GM18507 (cell line): Measurements from ENCODE around the gene ZBTB7C.

Experiments
- DNase-seq: peaks from one replicate; pipeline ENCODE4 v3.0.0; 2011; ENCODE audit warnings: low read depth; ENCODE audit not compliant: insufficient read length; ENCODE audit errors: extremely low spot score
- FAIRE-seq: peaks from 2 replicates; lab custom pipeline; 2011; peaks lifted over from hg19 to GRCh38; lab: Jason Lieb, UNC

ZBTB7C gene

DNA sequence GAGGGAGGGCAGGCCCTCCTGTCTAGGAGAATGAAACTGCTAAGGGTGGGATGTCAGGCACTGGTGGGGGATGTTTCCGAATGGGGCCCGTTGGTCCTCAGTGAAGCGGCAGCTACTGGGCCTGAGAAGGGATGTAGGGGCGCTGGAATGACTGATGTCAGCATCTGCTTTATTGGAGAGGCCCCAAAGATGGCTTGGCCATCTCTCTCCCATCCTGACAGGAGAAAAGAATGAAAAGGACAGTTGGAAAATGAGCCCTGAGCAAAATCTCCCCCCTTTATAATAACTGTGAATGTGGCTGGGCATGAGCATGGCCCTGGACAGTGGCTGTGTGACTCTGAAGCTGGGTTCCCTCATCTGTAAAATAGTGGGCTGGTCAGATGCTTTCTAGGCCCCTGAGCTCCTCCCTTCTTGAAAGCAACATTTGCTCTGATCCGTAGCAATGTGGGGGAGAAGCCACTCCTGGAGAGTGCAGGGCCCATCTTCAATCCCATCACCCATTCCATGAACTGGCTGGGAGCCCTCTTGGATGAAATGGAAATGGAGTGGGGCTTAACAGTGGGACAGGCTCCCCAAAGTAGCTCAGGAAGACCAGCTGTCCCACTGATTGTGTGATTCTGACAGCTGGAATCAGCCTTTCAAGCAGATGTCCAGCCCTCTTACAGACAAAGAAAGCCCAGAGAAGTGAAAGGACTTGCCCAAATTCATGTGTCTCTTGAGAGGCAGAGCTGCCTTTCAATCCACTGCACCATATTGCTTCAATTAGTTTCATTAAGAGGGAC lies 246.0 kb downstream of the ZBTB7C start:
- DNase-seq (no peak), FAIRE-seq (no peak)

DNA sequence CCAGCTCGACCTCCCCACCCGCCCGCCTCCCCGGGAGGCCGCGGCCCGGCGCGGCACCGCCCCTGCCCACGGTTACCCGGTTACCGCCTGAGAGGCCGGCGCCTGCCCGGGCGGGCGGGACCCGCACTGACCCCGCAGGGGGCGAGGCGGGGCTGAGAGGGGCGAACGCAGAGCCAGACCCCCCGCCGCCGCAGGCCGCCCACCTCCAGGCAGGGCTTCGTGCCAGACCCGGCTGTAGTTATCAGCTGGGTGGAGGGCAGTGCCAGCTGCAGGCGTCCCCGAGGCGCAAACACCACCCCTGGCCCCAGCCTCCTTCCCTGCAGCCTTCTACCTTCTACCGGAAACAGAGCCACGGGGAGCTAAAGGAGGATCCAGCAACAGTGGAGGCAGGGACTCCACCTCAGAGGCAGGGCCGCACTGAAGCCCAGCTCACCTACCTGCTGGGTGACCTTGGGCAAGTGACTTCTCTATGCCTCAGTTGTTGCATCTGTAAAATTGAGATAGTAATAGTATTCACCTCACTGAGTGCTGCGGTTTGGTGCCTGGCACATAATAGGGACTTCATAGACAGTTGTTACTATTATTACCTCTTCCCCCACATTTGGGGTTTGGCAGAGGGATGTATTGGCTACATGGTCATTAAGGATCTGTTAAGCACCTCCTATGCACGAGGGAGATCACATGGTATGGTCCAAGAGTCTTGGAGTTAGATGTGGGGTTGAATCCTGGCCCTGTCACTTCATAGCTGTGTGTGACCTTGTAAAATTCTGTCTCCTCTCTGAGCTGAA lies 247.1 kb downstream of the ZBTB7C start:
- FAIRE-seq (no peak), DNase-seq (no peak)

GRCh38 chr18:48161191-48161910 lies 247.8 kb downstream of the ZBTB7C start:
- peak; percentile 56 for DNase-seq
- no peak for FAIRE-seq

GRCh38 chr18:48160622-48161021 lies 248.6 kb downstream of the ZBTB7C start:
- FAIRE-seq (no peak), DNase-seq (no peak)

DNA sequence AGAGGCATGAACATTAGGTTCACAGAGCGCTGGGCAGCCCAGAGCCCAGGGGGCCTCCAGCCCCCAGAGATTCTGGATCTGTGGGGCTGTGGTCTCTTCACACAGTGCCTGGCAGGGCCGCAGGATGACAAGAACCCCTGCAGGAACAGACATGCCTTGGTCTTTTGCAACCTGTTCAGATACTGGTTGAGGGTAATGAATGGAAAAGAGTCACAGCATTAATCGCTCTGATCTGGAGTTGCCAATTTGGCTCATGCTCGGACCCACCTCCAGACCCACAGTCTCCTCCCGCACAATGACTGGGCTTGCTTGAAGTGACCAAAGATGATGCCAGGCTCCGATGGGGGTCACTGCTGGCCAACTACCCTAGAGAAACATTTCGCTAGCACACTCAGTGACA lies 249.4 kb downstream of the ZBTB7C start:
- DNase-seq (no peak), FAIRE-seq (no peak)

GRCh38 chr18:48158721-48159120 lies 250.5 kb downstream of the ZBTB7C start:
- DNase-seq (no peak), FAIRE-seq (no peak)

DNA sequence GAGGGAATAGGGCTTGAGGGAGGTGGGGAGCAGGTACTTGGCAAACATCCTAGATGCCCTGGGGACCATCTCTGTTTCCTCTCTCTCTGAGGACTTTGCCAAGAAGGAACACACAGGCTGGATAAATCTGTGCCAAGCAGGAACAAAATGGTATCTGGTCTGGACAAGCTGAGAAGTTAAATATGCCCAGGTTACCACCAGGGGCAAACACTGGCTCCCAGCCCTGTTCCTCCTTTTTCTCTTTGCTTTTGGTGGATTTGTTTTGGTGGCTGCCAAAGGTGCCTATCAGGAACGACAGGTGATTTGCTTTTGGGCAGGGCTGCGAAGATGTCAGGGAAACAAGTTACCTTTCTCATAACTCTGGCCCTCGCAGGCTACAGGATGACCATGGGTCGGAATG lies 251.2 kb downstream of the ZBTB7C start:
- FAIRE-seq, result no peak
- DNase-seq, result no peak

- DNase-seq (no peak), FAIRE-seq (no peak)
Measured at GRCh38 chr18:48155856-48156255, 253.3 kb downstream of the ZBTB7C start.

DNA sequence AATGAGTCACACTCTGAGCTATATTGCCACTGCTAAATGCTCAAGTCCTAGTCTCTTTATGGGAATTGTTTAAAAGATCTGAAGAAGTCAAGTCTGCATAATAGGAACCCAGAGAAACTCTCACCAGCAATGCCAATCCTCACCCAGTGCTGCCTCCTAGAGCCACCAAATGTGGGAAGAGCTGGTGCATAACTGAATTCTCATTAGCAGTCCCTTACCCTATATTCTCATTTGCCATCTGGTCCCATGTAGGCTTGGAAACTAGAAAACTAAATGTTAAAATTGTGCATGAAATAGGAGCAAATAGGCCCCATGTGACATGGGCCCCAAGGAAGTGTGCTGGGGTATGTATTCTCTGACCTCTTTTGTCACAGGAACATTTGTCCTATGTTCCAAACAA lies 254.4 kb downstream of the ZBTB7C start:
- DNase-seq, result no peak
- no peak for FAIRE-seq

DNA sequence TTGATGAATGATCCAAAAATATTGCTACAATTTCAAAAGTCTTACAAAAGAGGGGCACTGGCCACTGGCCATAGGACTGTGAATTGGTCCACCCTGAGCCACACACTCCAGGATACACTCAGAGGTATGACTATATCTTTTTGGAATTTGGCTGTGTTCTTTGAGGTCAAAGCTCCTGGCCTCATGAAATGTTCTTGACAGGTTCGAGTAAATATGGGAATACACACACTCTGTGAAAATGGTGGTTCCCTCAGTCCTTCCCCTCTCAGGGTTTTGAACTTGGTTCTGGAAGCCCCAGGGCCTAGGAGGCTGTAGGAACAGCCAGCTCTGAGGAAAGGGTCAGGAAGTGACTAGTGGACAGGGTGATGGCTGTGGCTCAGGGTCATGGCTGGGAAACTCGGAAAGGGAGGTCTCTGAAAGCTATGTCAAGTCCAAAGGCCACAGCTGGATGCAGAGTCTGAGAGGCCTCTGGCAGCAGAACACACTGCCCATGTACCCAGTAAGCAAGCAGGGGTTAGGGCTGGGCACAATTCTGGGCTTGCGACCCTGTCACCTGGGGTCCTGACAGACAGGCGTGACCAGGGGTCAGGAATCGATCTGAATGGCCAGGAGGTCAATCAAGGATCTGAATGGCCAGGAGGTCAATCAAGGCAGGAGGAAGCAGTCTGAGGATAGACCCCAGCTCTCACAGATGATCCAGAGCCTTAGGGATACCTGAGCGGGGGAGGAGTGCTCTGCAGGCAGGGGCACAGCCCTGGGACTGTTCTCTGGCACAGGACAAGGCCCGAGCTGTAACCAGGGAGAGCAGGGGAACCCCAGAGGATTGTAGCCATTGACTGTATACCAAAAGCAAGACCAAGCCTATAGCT lies 255.3 kb downstream of the ZBTB7C start:
- DNase-seq (no peak), FAIRE-seq (no peak)

GRCh38 chr18:48152549-48152948 lies 256.6 kb downstream of the ZBTB7C start:
- no peak for DNase-seq
- no peak for FAIRE-seq

DNA sequence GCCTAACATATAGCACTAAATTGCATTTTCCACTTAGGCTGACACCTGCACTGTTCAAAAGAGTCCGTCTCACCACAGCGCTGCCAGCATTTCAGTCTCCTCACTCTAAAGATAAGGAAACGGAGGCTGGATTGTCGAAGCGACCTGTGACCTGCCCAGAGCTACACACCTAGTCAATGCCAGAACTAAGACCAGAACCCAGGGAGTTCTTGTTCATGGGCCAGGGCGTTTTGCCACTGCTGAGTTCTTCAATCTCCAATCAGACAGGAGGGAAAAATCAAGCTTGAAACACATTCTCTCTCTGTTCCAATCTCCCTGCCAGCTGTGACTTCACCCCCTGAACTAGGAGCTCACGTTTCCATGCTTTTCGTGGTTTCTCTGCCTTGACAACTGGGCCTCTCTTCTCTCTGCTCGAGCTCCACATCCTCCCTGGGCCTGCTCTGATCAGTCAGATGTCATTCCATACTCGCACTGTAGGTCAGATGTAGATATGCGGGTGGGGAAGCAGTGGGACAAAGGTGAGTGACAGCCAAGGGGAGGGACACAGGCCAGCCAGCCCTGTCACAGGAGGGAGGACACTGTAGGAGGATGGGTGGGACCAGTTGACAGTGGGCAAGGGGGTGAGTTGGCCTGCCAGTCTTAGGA lies 257.6 kb downstream of the ZBTB7C start:
- no peak for FAIRE-seq
- no peak for DNase-seq

- no peak for FAIRE-seq
- no peak for DNase-seq
Measured at GRCh38 chr18:48149020-48149685, 260.0 kb downstream of the ZBTB7C start.

DNA sequence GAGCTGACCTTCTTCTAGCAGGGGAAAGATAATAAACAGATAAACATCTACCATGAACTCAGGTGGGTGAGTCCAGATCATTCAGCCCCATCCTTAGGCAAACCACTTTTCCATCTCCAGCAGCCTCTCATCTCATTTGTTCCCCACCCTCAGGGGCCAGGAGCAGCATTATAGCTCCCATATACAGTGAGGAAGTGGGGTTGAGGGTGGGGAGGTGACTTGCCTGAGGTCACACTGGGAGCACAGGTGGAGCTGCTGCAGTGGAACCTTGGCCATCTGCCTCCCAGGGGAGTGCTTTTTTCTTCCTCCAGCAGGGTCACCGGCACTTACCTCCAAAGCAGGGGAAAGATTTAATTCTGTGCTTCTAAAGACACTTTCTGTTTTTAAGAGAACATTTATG lies 266.2 kb downstream of the ZBTB7C start:
- no peak for DNase-seq
- no peak for FAIRE-seq

GRCh38 chr18:48142353-48142752 lies 266.8 kb downstream of the ZBTB7C start:
- DNase-seq, result no peak
- FAIRE-seq, result no peak

DNA sequence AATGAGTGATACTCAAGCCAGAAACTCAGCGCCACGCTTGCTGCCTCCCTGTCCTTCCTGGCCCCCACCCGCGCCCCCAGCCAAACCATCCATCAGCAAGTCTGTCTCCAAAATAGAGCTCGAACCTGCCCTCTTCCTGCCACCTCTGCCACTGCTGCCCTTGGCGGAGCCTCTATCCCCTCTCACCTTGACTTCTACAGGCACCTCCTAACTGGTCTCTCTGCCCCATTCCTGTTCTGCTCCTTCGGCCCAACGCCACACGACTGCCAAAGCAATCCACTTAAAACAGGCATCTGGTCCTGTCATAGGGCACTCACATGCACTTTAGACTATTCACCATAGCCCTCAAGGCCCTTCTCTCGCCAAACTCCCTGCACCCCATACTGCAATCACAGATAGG lies 268.5 kb downstream of the ZBTB7C start:
- FAIRE-seq, result no peak
- no peak for DNase-seq

- no peak for FAIRE-seq
- no peak for DNase-seq
Measured at GRCh38 chr18:48139431-48140347, 269.5 kb downstream of the ZBTB7C start.
